Left ventricle myocardium superior (tissue), 1 donor: Measurements from ENCODE around the gene P2RY8. TPM values are rescaled to one million over a fixed set of nuclear protein-coding genes. Genes with fewer than 3 reads are reported as not detected.
"Not testable (repeated sequence)": the region's sequence is repeated elsewhere in the genome, so short reads cannot be mapped to it uniquely, and the experiment has no call there.

ENCODE experiments used
- ATAC-seq: fragments of 200-7000 bp; cut with Tn5 transposase; one replicate; pipeline ENCODE4 v1.9.1; 2020; ENCODE audit warnings: mild to moderate bottlenecking, moderate library complexity
- DNase-seq: peaks from one replicate; pipeline ENCODE4 v3.0.0-alpha.2; 2020
- intact Hi-C: fragments of 100-400 bp; cut with micrococcal nuclease; formaldehyde crosslinking; loops from one replicate; pipeline ENCODE4 v1.11.0; 2022
- total RNA-seq: library from RNA; stranded (reverse); fragmentation: NEBNext Ultra II Directional; extraction: Animal tissue kit (Norgen Biotek cat#: 25700); gene quantifications from one replicate; pipeline ENCODE4 v1.2.1, GENCODE V29; 2021
- donor health status: DM: no; HTN: yes; CAD: no; lungs with severe emphysema.

P2RY8 gene
- total RNA-seq, 1 donor from 2014 or later: 2.6 TPM

GRCh38 chrX:1433646-1434357 lies 103.2 kb downstream of the P2RY8 start:
- peak; percentile 5 for DNase-seq
- intact Hi-C loops: no loop called here
- ATAC-seq: no peak

- DNase-seq (peak; percentile 1), ATAC-seq (no peak)
- intact Hi-C loops: no loop called here
Observed at GRCh38 chrX:1430451-1430850, 106.5 kb downstream of the P2RY8 start.

DNA sequence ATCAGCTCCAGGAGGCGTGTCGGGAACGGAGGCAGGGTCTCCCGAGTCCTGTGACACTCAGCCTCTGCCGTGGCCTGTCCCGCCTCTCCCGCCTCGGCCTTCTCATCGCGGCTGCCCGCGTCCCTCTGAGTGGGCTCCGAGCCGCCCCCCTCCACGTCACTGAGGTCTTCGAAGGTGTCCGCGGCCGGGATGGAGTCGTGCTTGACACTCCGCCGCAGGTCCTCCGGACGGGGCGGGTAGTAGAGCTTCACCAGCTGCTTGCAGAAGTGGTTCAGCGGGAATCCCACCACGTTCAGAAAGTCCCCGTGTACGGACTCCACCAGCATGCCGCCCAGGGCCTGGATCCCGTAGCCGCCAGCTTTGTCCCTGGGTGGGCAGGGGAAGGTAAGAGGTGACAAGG lies 109.2 kb downstream of the P2RY8 start:
- ATAC-seq: no peak
- intact Hi-C loops: no loop called here
- DNase-seq: peak; percentile 22

DNA sequence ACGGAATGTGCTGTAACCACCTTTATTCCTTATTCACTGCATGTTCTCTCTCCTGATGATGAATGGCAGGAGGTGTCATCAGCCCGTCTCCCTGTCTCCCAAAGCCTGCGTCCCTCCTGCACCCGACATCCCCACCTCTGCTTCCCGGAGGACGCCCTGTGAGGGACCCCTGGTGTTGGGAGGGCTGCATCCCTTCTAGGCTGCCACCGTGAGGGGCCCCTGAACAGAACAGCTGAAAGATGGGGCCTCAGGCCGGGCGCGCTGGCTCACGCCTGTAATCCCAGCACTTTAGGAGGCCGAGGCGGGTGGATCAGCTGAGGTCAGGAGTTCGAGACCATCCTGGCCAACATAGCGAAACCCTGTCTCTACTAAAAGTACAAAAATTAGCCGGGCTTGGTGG lies 110.7 kb downstream of the P2RY8 start:
- intact Hi-C loops: not testable (repeated sequence)

GRCh38 chrX:1425381-1425780 lies 111.6 kb downstream of the P2RY8 start:
- DNase-seq (peak; percentile 10), ATAC-seq (no peak)
- intact Hi-C loops: no loop called here

More for the DNA sequence above, 110.7 kb downstream of the P2RY8 start:
- peak; percentile 19 for DNase-seq
- not testable (repeated sequence) for ATAC-seq

- DNase-seq: peak; percentile 8
- no peak for ATAC-seq
- intact Hi-C loops: no loop called here
Observed at GRCh38 chrX:1424147-1424851, 112.7 kb downstream of the P2RY8 start.

DNA sequence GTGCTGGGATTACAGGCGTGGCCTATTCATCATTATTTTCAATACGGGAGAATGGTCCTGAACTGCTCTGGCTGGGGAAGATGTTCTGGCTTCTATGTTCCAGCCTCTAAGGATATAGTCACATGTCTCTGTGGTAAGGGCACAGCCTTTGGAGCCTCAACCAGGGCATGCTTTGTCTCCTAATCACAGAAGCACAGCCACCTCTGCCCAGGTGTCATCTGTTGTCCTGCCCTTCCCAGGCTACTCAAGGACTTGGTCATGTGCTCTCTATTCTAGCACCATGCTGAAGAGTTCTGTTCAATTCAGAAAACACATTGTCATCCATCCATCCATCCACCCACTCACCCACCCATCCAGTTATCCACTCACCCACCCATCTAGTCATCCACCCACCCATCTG lies 113.8 kb downstream of the P2RY8 start:
- DNase-seq: peak; percentile 2
- intact Hi-C loops: no loop called here
- no peak for ATAC-seq

DNA sequence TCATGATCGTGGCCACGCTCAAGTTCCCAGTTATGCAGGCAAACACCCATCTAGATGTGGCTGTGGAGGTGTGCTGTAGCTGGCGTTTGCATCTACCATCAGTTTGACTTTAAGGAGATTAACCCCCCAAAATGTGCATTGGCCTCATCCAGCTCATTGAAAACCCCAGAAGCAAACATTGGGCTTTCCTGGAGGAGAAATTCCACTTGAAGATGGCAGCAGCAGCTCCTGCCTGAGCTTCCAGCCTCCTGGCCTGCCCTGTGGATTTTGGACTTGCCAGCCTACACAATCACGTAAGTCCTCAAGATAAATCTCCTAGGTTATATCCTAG lies 114.9 kb downstream of the P2RY8 start:
- ATAC-seq (no peak), DNase-seq (no peak)
- intact Hi-C loops: no loop called here

DNA sequence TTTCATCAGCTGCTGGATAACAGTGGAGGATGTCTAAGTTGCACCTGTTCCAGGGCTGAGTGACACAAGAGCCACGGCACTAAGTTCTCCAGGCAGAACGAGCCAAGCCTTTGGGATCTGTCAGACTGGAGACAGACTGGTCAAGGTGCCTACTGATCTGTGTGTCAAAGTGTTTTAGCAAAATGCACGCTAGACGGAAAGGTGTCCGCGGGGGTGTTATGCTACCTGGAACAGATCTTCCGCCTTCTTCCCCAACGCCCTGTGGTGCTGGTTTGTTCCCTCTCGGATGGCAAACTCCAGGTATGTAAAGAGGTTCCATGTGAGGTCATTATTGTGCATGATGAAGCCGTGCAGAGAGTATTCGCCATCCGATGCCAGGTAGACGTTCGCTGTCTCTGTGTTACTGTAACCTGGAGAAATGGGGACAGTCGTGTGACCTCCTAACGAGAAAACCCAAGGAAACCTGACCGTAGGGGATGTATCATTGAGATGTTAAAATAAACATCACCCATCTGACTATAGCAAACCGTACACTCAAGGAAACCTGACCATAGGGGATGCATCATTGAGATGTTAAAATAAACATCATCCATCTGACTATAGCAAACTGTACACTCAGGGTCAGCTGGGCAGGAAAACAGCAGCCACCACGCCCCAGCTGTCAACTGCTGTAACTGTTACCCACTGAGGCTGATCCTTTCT lies 115.4 kb downstream of the P2RY8 start:
- intact Hi-C loops: no loop called here
- peak; percentile 24 for DNase-seq
- ATAC-seq: no peak

DNA sequence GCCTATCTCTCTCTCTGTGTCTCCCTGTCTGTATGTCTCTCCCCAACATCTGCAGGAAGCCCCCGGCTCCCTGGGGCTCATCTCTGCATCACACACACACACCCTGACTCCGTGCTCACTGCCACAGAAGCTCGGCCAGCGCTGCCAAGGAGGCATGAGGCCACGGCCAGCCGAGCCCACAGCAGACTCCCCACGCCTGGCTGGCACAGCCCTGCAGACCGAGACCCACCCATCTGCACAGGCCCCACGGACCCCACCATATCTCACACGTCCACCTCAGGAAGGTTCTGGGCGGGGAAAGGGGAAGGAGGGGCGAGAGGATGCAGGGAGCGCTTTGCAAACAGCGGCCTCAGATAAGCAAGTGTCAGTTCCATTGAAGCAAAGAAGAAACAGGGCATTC lies 116.6 kb downstream of the P2RY8 start:
- DNase-seq (peak; percentile 33), ATAC-seq (no peak)
- intact Hi-C loops: no loop called here

GRCh38 chrX:1419545-1420355 lies 117.2 kb downstream of the P2RY8 start:
- peak; percentile 7 for ATAC-seq
- intact Hi-C loops: no loop called here
- DNase-seq: peak; percentile 27

GRCh38 chrX:1418901-1419544 lies 118.0 kb downstream of the P2RY8 start:
- intact Hi-C loops: no loop called here
- DNase-seq (peak; percentile 30), ATAC-seq (no peak)

- intact Hi-C loops: no loop called here
- no peak for ATAC-seq
- DNase-seq: peak; percentile 22
Observed at GRCh38 chrX:1417921-1418771, 118.8 kb downstream of the P2RY8 start.

DNA sequence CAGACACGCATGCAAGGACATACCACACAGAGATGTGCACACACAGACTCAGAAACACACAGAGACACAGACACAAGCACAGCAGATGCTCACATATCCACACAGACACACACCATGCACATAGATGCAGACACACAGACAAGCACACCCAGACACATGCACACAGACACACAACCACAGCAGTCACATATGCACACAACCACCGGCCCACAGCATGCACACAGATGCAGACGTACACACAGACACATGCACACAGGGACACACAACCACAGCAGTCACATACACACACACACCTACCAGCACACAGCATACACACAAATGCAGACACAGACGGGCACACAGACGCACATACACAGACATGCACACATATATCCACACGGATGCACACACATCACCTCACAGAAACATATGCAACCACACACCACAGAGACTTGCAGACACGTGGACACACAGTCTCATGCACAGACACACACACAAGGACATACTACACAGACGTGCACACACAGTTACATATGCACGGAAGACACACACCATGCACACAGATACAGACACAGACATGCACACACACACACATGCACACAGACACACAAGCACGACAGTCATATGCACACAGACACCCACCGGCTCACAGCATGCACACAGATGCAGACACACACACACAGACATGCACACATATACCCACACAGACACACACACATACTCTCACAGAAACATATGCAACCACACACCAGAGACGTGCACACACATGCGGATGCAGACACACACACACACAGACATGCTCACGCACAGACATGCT lies 119.8 kb downstream of the P2RY8 start:
- ATAC-seq (no peak), DNase-seq (no peak)
- intact Hi-C loops: no loop called here

- intact Hi-C loops: no loop called here
- no peak for ATAC-seq
- peak; percentile 11 for DNase-seq
Observed at GRCh38 chrX:1416327-1416784, 120.6 kb downstream of the P2RY8 start.
